Pericardium fibroblast (primary cell): ENCODE measurements around the gene CSPG5. TPM values are rescaled to one million over a fixed set of nuclear protein-coding genes. Genes with fewer than 3 reads are reported as not detected.

Experiments
- total RNA-seq: library from RNA; depleted of rRNA; stranded (reverse); fragments of >200 nt; gene quantifications from 2 replicates; pipeline ENCODE4 v1.2.3, GENCODE V29; 2015

The CSPG5 gene, protein sequence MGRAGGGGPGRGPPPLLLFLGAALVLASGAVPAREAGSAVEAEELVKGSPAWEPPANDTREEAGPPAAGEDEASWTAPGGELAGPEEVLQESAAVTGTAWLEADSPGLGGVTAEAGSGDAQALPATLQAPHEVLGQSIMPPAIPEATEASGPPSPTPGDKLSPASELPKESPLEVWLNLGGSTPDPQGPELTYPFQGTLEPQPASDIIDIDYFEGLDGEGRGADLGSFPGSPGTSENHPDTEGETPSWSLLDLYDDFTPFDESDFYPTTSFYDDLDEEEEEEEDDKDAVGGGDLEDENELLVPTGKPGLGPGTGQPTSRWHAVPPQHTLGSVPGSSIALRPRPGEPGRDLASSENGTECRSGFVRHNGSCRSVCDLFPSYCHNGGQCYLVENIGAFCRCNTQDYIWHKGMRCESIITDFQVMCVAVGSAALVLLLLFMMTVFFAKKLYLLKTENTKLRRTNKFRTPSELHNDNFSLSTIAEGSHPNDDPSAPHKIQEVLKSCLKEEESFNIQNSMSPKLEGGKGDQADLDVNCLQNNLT
- 0.70 TPM in 1 of 2 replicates, not detected in the other for total RNA-seq

DNA sequence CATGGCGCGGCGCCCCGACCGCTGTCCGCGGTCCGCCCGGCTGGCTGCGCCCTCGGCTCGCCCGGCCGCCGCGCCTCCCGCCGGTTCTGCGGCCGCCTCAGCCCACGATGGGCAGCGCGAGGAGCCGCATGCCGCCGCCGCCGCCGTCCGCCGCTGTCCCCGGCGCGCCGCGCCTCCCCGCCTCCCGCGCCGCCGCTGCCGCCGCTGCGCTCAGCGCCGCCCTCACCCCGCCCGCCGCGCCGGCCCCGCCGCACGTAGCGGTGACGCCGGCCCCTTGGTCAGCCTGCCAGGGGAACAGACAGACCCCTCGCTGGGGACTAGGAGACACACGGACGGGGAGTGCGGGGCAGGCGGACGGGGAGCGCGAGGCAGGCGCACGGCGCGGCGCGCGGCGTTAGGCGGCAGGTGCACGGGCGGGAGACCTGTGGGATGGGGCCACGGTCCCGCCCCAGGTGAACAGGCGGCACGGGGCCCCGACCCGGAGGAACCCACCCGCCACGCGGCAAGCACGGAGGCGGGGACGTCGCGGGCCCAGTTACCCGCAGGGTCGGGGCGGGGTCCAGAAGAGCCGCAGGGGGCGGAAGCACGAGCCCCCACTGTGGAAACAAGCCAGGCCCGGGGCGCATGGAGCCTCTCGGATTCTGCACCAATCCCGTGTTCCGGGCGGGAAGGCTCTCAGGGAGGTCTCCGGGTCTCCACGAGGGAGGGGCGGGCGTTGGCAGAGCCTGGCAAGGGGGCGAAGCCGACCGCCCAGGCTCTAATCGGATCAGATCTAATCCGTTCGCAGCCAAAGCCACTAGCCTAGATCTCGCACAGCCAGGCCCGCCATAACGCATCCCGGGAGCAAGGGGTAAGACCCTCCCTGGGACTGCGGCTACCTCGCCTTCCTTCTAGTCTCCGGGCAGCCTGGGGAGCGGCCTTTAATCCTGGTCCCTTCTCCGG, at the start of gene CSPG5:
Gene CSPG5, minus strand, starts transcription at position 175 of the 942 bp plus-strand sequence. Its CDS starts 172 bp downstream, at position 3.

DNA sequence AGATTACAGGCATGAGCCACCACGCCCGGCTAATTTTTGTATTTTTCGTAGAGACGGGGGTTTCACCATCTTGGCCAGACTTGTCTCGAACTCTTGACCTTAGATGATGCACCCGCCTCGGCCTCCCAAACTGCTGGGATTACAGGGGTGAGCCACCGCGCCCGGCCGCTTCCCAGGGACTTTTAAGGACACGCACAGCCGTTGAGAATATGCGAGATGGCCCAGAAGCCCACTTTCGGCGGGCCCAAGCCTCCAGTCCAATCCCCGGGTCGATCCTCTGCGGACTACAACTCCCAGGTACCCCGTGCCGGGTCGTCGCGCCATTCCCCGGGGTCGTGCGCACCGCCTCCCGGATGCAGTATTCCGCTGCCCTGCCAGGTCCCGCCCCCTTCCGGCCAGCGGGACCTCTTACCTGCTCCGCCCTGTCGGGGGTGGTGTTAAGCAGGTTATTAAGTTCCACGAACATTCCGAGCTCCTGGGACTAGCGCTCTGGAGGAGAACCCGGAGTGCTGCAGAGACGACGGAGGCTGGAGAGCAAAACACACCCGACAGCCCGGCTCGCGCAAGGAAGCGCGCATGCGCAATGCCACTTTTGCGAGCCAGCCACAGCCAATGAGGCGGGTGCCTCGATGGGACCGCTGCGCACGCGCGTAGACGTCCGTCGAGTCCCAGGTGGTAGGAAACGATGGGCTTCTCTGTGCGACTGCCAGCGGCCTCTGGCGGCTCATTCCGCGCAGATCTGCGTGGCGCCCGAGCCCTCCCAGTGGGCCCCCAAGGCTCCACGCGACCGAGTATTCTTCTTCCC, 65.3 kb downstream of the CSPG5 start, which contains the start of gene ELP6:
Gene ELP6, minus strand, starts transcription at position 588 of the 805 bp plus-strand sequence. Its CDS starts 122 bp downstream, at position 466.

Other genes starting within 250 kb of the CSPG5 start
- 14.6 and 19.0 TPM in 2 replicates for gene PTPN23, start 197.8 kb downstream of the CSPG5 start, total RNA-seq
- 64.5 and 67.1 TPM in 2 replicates for gene SCAP, start 102.9 kb downstream of the CSPG5 start, total RNA-seq
- 21.0 and 26.3 TPM in 2 replicates for gene ELP6, start 65.2 kb downstream of the CSPG5 start, total RNA-seq
- 22.4 and 37.2 TPM in 2 replicates for gene SMARCC1, start 203.0 kb upstream of the CSPG5 start, total RNA-seq
- 30.8 and 40.5 TPM in 2 replicates for gene DHX30, start 224.3 kb upstream of the CSPG5 start, total RNA-seq